ENCODE data around the gene EXOC6. TPM values are rescaled to one million over a fixed set of nuclear protein-coding genes. Genes with fewer than 3 reads are reported as not detected.

The EXOC6 gene
- total RNA-seq, 6 experiments from 2014 or later, result 5.5 to 15.6 (median 9.9) TPM

- Histone ChIP-seq H3K27me3 (no peaks in the 10 kb centered on the region), H3K36me3 (no peaks in the 10 kb centered on the region), H3K27ac (no peak overlapping the region), H3K4me1 (no peaks in the 10 kb centered on the region), H3K4me3 (no peak overlapping the region), H3K9me3 (no peaks in the 10 kb centered on the region)
- ATAC-seq (no peak), DNase-seq (no peak)
- 76% methylated on average over 3 of the region's 3 CpGs for WGBS (ENCODE audit: insufficient coverage, low coverage, low lambda C conversion rate, missing lambda C conversion rate)
- intact Hi-C loops (cut with DNase I), result no loop called here
- TF ChIP-seq CTCF (IDR thresholded peaks at IDR 0.05) (no peak), POLR2A (IDR thresholded peaks at IDR 0.05) (no peak)
Observed at GRCh38 chr10:92809840-92810239, 38.5 kb upstream of the EXOC6 start.

- ATAC-seq, result no peak
- H3K27me3 ChIP-seq, result no peaks in the 10 kb centered on the region
- WGBS (ENCODE audit: insufficient coverage, low coverage, low lambda C conversion rate, missing lambda C conversion rate), result 57% methylated on average over 4 of the region's 4 CpGs
- H3K36me3 ChIP-seq, result no peaks in the 10 kb centered on the region
- H3K4me1 ChIP-seq, result no peaks in the 10 kb centered on the region
- no peak overlapping the region for H3K4me3 ChIP-seq
- intact Hi-C loops (cut with DNase I), result no loop called here
- no peaks in the 10 kb centered on the region for H3K9me3 ChIP-seq
- H3K27ac ChIP-seq, result no peak overlapping the region
- DNase-seq, result no peak
- TF ChIP-seq POLR2A (IDR thresholded peaks at IDR 0.05) (no peak), CTCF (IDR thresholded peaks at IDR 0.05) (no peak)
Observed at GRCh38 chr10:92810934-92811532, 37.3 kb upstream of the EXOC6 start.

GRCh38 chr10:92811986-92812385, 36.3 kb upstream of the EXOC6 start:
- Histone ChIP-seq H3K36me3 (no peaks in the 10 kb centered on the region), H3K4me3 (no peak overlapping the region), H3K9me3 (no peaks in the 10 kb centered on the region), H3K4me1 (no peaks in the 10 kb centered on the region), H3K27me3 (no peaks in the 10 kb centered on the region), H3K27ac (no peak overlapping the region)
- DNase-seq (no peak), ATAC-seq (no peak)
- WGBS (ENCODE audit: insufficient coverage, low coverage, low lambda C conversion rate, missing lambda C conversion rate), result 57% methylated on average over 1 of the region's 1 CpG
- no peak for TF ChIP-seq CTCF (IDR thresholded peaks at IDR 0.05)
- intact Hi-C loops (cut with DNase I), result no loop called here

GRCh38 chr10:92813979-92814378, 34.3 kb upstream of the EXOC6 start:
- H3K27ac ChIP-seq, result no peak overlapping the region
- H3K4me3 ChIP-seq, result no peak overlapping the region
- 88% methylated on average over 4 of the region's 4 CpGs for WGBS (ENCODE audit: insufficient coverage, low coverage, low lambda C conversion rate, missing lambda C conversion rate)
- no peaks in the 10 kb centered on the region for H3K9me3 ChIP-seq
- ATAC-seq, result no peak
- intact Hi-C loops (cut with DNase I), result no loop called here
- H3K36me3 ChIP-seq, result no peaks in the 10 kb centered on the region
- H3K27me3 ChIP-seq, result no peaks in the 10 kb centered on the region
- DNase-seq, result no peak
- no peaks in the 10 kb centered on the region for H3K4me1 ChIP-seq
- TF ChIP-seq POLR2A (IDR thresholded peaks at IDR 0.05), result no peak
- no peak for TF ChIP-seq CTCF (IDR thresholded peaks at IDR 0.05)

GRCh38 chr10:92814790-92815189, 33.5 kb upstream of the EXOC6 start:
- Histone ChIP-seq H3K27ac (no peak overlapping the region), H3K27me3 (no peaks in the 10 kb centered on the region), H3K9me3 (no peaks in the 10 kb centered on the region), H3K36me3 (no peaks in the 10 kb centered on the region), H3K4me1 (no peaks in the 10 kb centered on the region), H3K4me3 (no peak overlapping the region)
- ATAC-seq, result no peak
- intact Hi-C loops (cut with DNase I), result no loop called here
- WGBS (ENCODE audit: insufficient coverage, low coverage, low lambda C conversion rate, missing lambda C conversion rate), result 72% methylated on average over 2 of the region's 2 CpGs
- no peak for DNase-seq
- no peak for TF ChIP-seq CTCF (IDR thresholded peaks at IDR 0.05)
- no peak for TF ChIP-seq POLR2A (IDR thresholded peaks at IDR 0.05)
